Body of pancreas (tissue), 4 donors: ENCODE measurements around the gene LCN9. TPM values are rescaled to one million over a fixed set of nuclear protein-coding genes. Genes with fewer than 3 reads are reported as not detected.

Source experiments
- ATAC-seq: fragments of 150-250 bp; one replicate; pipeline ENCODE4 v1.9.1; 2016
- DNase-seq, 4 donors: peaks; one replicate each; pipeline ENCODE4 v3.0.0-alpha.2; 2019
- H3K27ac ChIP-seq, 4 donors: fragments of 200-600 bp; sonication (generic); 1 replicate in 3 of 4; 2 replicates in 1 of 4; pipeline versions ENCODE4 v1.5.1 to v1.6.1; 2016 to 2019; ENCODE audit warnings: mild to moderate bottlenecking in 1 of 4, mixed read lengths in 1 of 4, moderate library complexity in 1 of 4
- H3K27me3 ChIP-seq, 2 donors: fragments of 200-600 bp; sonication (generic); one replicate each; pipeline ENCODE4 v1.6.0; 2016; ENCODE audit warnings: mild to moderate bottlenecking in 1 of 2
- H3K36me3 ChIP-seq, 2 donors: fragments of 200-600 bp; sonication (generic); replicated peaks in 1 of 2; 2 replicates each; pipeline ENCODE4 v1.5.1; 2016; ENCODE audit warnings: low read depth in 2 of 2; ENCODE audit not compliant: insufficient read depth in 1 of 2
- H3K4me1 ChIP-seq: fragments of 200-600 bp; sonication (generic); one replicate; pipeline ENCODE4 v1.6.0; 2016
- H3K4me3 ChIP-seq, 2 donors: fragments of 200-600 bp; sonication (generic); 1 replicate in 1 of 2; 2 replicates in 1 of 2; pipeline ENCODE4 v1.5.1; 2016 to 2019
- H3K9me3 ChIP-seq, 3 donors: fragments of 200-600 bp; sonication (generic); 1 replicate in 2 of 3; 2 replicates in 1 of 3; pipeline ENCODE4 v1.5.1; 2016
- POLR2A ChIP-seq, 3 donors: fragments of 450-650 bp; IDR thresholded peaks; one replicate each; pipeline ENCODE4 v1.6.1; 2016; ENCODE audit warnings: antibody characterized with exemption in 3 of 3, mild to moderate bottlenecking in 2 of 3
- WGBS, 2 donors: methylation state at CpG; one replicate each; pipeline ENCODE4 v1.1.5; 2017; 5-methylcytosine and 5-hydroxymethylcytosine counted together
- intact Hi-C: fragments of 100-400 bp; cut with DNase I; formaldehyde crosslinking; loops from one replicate; pipeline ENCODE4 v1.15.1; 2023
- total RNA-seq, 2 donors: library from RNA; depleted of rRNA; stranded (reverse); fragments of >200 nt; gene quantifications; one replicate each; pipeline ENCODE4 v1.1.0, GENCODE V29; 2016
- TF ChIP-seq, protein P1 (sequence below), 7 experiments: fragments of 450-650 bp in 4 of 7; fragments of 200-600 bp in 3 of 7; sonication (generic) in 3 of 7; IDR thresholded peaks; one replicate each; pipeline ENCODE4 v1.5.1; 2016 to 2019; ENCODE audit warnings: antibody characterized with exemption in 7 of 7

Gene LCN9
- total RNA-seq, 2 donors from 2014 or later: not detected

DNA sequence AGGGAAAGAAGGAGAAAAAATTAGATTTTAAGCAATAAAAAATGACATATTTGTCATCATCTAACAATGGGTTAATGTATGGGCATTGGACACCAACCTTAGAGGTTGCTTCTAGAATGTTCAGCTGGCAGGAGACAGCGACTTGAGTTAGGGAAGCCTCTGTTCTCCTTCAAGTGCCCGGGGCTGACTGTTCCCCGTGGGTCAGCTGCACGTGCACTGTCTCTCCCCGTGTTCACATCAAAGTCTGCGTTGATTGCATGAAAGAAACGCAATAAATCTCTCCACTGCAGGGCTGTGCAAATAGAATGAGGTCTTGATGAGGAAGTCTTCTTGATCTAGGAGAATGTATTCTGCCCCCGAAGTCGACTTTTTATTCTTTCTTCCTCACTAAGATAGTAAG is 23.9 kb upstream of the LCN9 start, which contains the start of gene GLT6D1:
Gene GLT6D1, minus strand, starts transcription at position 345 of the 400 bp plus-strand sequence. CDS start 353 bp downstream, outside the sequence.
- H3K4me1 ChIP-seq: no peaks in the 10 kb centered on the region
- 65 to 67% methylated on average over 9 of the region's 9 CpGs for WGBS, 2 donors
- intact Hi-C loops: no loop called here
- ATAC-seq (no peak), DNase-seq (no peak)
- H3K9me3 ChIP-seq: peaks cover 0 to 5% (median 0%) of the 10 kb centered on the region in 3 donors
- H3K4me3 ChIP-seq: no peak within 1 kb of the TSS
- H3K27ac ChIP-seq: no peak within 1 kb of the TSS
- TF ChIP-seq, protein P1, sequence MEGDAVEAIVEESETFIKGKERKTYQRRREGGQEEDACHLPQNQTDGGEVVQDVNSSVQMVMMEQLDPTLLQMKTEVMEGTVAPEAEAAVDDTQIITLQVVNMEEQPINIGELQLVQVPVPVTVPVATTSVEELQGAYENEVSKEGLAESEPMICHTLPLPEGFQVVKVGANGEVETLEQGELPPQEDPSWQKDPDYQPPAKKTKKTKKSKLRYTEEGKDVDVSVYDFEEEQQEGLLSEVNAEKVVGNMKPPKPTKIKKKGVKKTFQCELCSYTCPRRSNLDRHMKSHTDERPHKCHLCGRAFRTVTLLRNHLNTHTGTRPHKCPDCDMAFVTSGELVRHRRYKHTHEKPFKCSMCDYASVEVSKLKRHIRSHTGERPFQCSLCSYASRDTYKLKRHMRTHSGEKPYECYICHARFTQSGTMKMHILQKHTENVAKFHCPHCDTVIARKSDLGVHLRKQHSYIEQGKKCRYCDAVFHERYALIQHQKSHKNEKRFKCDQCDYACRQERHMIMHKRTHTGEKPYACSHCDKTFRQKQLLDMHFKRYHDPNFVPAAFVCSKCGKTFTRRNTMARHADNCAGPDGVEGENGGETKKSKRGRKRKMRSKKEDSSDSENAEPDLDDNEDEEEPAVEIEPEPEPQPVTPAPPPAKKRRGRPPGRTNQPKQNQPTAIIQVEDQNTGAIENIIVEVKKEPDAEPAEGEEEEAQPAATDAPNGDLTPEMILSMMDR (IDR thresholded peaks at IDR 0.05): no peak
- TF ChIP-seq POLR2A (IDR thresholded peaks at IDR 0.05): no peak
- H3K27me3 ChIP-seq: no peaks in the 10 kb centered on the region
- no peaks in the 10 kb centered on the region for H3K36me3 ChIP-seq

DNA sequence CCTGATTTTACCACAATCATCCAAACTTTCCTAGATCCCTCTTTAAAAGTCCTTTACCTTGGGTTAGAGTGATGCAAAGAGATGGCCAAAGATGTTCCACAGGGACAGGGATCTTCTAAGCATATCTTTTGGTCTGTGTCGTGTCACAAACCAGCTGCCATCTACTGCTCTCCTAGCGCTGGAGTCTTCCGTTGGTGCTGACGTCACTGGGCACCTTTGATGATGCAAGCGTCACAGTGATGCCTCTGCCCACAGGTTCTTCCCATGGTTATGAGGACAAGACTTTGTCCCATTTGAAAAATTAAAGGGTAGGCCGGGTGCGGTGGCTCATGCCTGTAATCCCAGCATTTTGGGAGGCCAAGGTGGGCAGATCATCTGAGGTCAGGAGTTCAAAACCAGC is 22.1 kb upstream of the LCN9 start:
- Histone ChIP-seq H3K4me1 (no peaks in the 10 kb centered on the region), H3K36me3 (no peaks in the 10 kb centered on the region), H3K4me3 (no peak overlapping the region), H3K9me3 (peaks cover 0 to 18% (median 0%) of the 10 kb centered on the region in 3 donors), H3K27me3 (no peaks in the 10 kb centered on the region), H3K27ac (no peak overlapping the region)
- DNase-seq (no peak), ATAC-seq (no peak)
- intact Hi-C loops: no loop called here
- TF ChIP-seq POLR2A (IDR thresholded peaks at IDR 0.05): no peak
- TF ChIP-seq, protein P1 (IDR thresholded peaks at IDR 0.05): no peak
- 69 to 73% methylated on average over 5 to 7 of the region's 7 CpGs for WGBS, 2 donors

DNA sequence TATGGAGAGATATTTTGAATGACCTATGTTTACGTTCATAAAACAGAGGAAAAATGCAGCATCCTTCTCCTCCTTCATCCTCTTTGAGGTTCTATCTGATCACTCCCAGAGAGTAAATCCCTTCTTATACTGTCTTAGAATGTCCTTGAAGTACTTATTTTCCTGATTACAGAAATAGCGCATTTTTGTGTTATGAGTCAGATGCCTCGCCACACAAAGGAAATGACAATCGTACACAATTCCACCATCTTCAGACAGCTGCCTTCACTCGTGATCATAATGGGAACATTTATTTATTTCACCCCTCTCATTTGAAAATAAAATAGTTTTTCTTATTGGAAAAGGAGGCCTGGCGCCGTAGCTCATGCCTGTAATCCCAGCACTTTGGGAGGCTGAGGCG is 21.4 kb upstream of the LCN9 start:
- Histone ChIP-seq H3K36me3 (no peaks in the 10 kb centered on the region), H3K4me1 (no peaks in the 10 kb centered on the region), H3K27me3 (no peaks in the 10 kb centered on the region), H3K27ac (no peak overlapping the region), H3K4me3 (no peak overlapping the region), H3K9me3 (peaks cover 0 to 18% (median 0%) of the 10 kb centered on the region in 3 donors)
- DNase-seq: no peak
- intact Hi-C loops: no loop called here
- ATAC-seq: no peak
- 55 to 58% methylated on average over 8 of the region's 8 CpGs for WGBS, 2 donors
- no peak for TF ChIP-seq POLR2A (IDR thresholded peaks at IDR 0.05)
- TF ChIP-seq, protein P1 (IDR thresholded peaks at IDR 0.05): no peak

DNA sequence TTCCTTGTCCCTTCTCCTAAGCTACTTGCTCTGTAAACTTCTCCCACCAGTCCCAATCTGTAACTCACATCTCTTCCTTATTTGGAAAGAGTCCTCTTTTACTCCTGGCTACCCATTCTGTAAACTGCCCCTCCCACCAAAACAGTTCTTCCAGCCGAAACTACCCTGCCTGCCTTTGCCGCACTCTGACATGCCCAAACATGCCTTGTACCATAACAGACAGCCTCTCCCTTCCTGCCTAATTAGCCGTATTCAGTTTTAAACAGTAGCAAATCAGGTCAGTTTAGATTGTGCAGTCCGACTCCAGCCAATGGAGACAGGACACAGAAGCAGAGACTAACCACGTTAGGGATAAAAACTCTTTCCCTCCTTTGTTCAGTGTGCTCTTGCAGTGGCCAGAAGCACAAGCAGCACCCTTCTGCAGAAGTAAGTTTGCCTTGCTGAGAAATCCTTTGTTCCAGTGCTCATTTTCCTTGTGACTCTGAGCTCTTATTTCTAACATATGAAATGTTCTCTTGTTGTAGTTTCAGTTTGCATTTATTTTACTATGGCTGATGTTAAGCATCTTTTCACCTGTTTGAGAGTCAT is 18.4 kb upstream of the LCN9 start:
- H3K9me3 ChIP-seq: peaks cover 0 to 32% (median 3%) of the 10 kb centered on the region in 3 donors
- WGBS, 2 donors: 61 to 64% methylated on average over 5 of the region's 5 CpGs
- no peak overlapping the region for H3K4me3 ChIP-seq
- H3K27me3 ChIP-seq: no peaks in the 10 kb centered on the region
- intact Hi-C loops: no loop called here
- H3K36me3 ChIP-seq: no peaks in the 10 kb centered on the region
- no peaks in the 10 kb centered on the region for H3K4me1 ChIP-seq
- ATAC-seq (no peak), DNase-seq (no peak)
- H3K27ac ChIP-seq: no peak overlapping the region
- no peak for TF ChIP-seq POLR2A (IDR thresholded peaks at IDR 0.05)
- TF ChIP-seq, protein P1 (IDR thresholded peaks at IDR 0.05): no peak

DNA sequence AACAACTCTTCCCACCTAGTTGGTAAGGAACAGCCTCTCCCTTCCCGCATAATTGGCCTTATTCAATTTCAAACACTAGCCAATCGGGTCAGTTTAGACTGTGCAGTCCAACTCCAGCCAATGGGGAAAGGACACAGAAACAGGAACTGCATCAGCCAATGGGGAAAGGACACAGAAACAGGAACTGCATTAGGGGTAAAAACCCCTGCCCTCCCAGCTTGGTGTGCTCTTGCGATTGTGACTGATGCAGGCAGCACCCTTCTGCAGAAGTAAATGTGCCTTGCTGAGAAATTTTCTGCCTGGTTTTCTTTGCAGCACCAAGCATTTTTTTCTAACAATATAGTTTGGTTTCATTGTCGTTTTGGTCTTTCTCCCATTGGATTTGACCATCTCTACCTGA is 15.2 kb upstream of the LCN9 start:
- DNase-seq (no peak), ATAC-seq (no peak)
- Histone ChIP-seq H3K27me3 (no peaks in the 10 kb centered on the region), H3K27ac (no peak overlapping the region), H3K36me3 (no peaks in the 10 kb centered on the region), H3K4me1 (no peaks in the 10 kb centered on the region), H3K9me3 (peaks cover 0 to 32% (median 3%) of the 10 kb centered on the region in 3 donors), H3K4me3 (no peak overlapping the region)
- intact Hi-C loops: no loop called here
- 59 to 74% methylated on average over 4 of the region's 4 CpGs for WGBS, 2 donors
- no peak for TF ChIP-seq POLR2A (IDR thresholded peaks at IDR 0.05)
- TF ChIP-seq, protein P1 (IDR thresholded peaks at IDR 0.05): no peak
